Ascending aorta (tissue), 2 donors: ENCODE measurements around the gene ACBD6. TPM values are rescaled to one million over a fixed set of nuclear protein-coding genes. Genes with fewer than 3 reads are reported as not detected.
A peak's percentile ranks its signal among the peaks of the same experiment; 100 is the strongest.

Experiments
- DNase-seq, 2 donors: peaks; one replicate each; pipeline ENCODE4 v3.0.0-alpha.2; 2019; ENCODE audit warnings: low spot score in 2 of 2
- H3K27ac ChIP-seq, 2 donors: fragments of 200-600 bp; sonication (generic); one replicate each; pipeline ENCODE4 v1.5.1; 2016 to 2017; ENCODE audit warnings: mild to moderate bottlenecking in 1 of 2
- H3K27me3 ChIP-seq: fragments of 200-600 bp; sonication (generic); one replicate; pipeline ENCODE4 v1.5.1; 2017
- H3K36me3 ChIP-seq, 2 donors: fragments of 200-600 bp; sonication (generic); one replicate each; pipeline ENCODE4 v1.5.1; 2016
- H3K4me1 ChIP-seq, 2 donors: fragments of 200-600 bp; sonication (generic); one replicate each; pipeline ENCODE4 v1.5.1; 2016 to 2017; ENCODE audit warnings: mild to moderate bottlenecking in 1 of 2
- H3K4me3 ChIP-seq, 2 donors: fragments of 200-600 bp; sonication (generic); one replicate each; pipeline ENCODE4 v1.5.1; 2016 to 2017; ENCODE audit warnings: mild to moderate bottlenecking in 1 of 2
- H3K9me3 ChIP-seq, 2 donors: fragments of 200-600 bp; sonication (generic); one replicate each; pipeline ENCODE4 v1.5.1; 2016
- intact Hi-C: fragments of 100-400 bp; cut with DNase I; formaldehyde crosslinking; loops from one replicate; pipeline ENCODE4 v1.15.1; 2023
- total RNA-seq: library from RNA; depleted of rRNA; stranded (reverse); fragments of >200 nt; gene quantifications from one replicate; pipeline ENCODE4 v1.1.0, GENCODE V29; 2016
- TF ChIP-seq, protein P1 (sequence below), 3 experiments: fragments of 200-600 bp in 2 of 3; fragments of 450-650 bp in 1 of 3; sonication (generic) in 2 of 3; IDR thresholded peaks; one replicate each; pipeline ENCODE4 v1.5.1; 2016 to 2019; ENCODE audit warnings: antibody characterized with exemption in 3 of 3, mild to moderate bottlenecking in 1 of 3, moderate library complexity in 1 of 3

The ACBD6 gene
- total RNA-seq, 1 donor from 2014 or later, result 67.7 TPM

DNA sequence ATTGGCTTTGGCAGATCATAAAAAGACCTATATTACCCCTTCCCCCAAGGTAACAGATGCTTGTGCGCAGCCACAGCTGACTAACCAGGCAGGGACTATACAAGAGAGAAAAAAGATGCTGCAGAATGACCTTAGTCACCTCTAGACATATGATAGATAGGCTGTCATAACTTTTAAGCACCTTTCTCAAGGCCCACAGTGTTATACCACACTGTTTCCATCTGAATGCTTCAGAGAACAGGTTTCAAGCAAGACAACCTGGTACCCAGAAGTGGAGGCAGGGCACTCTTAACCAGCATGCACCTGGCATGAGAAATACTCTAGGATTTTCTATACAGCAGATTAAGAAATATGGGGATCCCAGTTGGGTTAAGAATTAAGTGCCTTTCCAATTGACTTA lies 43.6 kb upstream of the ACBD6 start:
- peaks cover 3 to 32% of the 10 kb centered on the region in 2 donors for H3K4me1 ChIP-seq
- DNase-seq, result no peak
- no peaks in the 10 kb centered on the region for H3K36me3 ChIP-seq
- H3K27ac ChIP-seq, result no peak overlapping the region
- no peak overlapping the region for H3K4me3 ChIP-seq
- TF ChIP-seq, protein P1, sequence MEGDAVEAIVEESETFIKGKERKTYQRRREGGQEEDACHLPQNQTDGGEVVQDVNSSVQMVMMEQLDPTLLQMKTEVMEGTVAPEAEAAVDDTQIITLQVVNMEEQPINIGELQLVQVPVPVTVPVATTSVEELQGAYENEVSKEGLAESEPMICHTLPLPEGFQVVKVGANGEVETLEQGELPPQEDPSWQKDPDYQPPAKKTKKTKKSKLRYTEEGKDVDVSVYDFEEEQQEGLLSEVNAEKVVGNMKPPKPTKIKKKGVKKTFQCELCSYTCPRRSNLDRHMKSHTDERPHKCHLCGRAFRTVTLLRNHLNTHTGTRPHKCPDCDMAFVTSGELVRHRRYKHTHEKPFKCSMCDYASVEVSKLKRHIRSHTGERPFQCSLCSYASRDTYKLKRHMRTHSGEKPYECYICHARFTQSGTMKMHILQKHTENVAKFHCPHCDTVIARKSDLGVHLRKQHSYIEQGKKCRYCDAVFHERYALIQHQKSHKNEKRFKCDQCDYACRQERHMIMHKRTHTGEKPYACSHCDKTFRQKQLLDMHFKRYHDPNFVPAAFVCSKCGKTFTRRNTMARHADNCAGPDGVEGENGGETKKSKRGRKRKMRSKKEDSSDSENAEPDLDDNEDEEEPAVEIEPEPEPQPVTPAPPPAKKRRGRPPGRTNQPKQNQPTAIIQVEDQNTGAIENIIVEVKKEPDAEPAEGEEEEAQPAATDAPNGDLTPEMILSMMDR (IDR thresholded peaks at IDR 0.05), result no peak
- H3K9me3 ChIP-seq, result no peaks in the 10 kb centered on the region
- H3K27me3 ChIP-seq, result no peaks in the 10 kb centered on the region
- intact Hi-C loops, result no loop called here

DNA sequence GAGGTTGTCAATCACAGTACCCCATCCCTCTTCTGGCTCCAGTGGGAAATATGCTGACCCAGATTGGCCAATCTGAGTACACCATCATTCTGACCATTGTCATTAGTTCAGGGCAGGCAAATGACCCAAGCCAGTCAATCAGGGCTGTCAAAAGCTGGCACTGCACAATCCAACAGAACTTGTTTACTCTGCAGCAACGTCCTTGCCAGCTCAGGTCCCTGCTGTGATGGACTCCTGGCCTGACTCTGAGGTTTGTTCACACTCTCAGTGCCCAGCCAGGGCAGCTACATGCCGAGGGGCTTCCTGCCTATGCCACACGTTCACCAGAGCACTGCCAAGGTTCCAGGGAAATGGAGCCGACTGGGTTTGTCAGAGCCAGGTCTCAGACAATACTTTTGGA lies 41.7 kb upstream of the ACBD6 start:
- Histone ChIP-seq H3K9me3 (no peaks in the 10 kb centered on the region), H3K4me1 (peaks cover 3 to 37% of the 10 kb centered on the region in 2 donors), H3K4me3 (no peak overlapping the region), H3K36me3 (no peaks in the 10 kb centered on the region), H3K27ac (peak overlapping the region; percentile 73 to 81), H3K27me3 (no peaks in the 10 kb centered on the region)
- intact Hi-C loops, result no loop called here
- DNase-seq, result no peak
- TF ChIP-seq, protein P1 (IDR thresholded peaks at IDR 0.05), result no peak

DNA sequence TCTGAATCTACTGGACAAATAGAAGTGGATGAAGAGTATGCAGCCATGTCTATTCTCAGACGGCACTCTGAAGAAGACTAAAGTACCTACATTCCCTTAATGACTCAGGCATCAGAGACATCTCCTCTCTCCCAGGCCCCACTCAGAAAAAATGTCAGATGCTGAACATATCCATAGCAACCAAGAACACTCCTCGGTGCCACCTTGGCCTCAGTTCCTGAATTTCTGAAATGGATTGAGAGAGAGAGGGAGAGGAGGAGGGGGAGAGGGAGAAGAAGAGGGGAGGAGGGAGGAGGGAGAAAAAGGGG lies 40.4 kb upstream of the ACBD6 start:
- DNase-seq, result peak in 1 of 2 donors; percentile 78
- no peaks in the 10 kb centered on the region for H3K36me3 ChIP-seq
- no peaks in the 10 kb centered on the region for H3K27me3 ChIP-seq
- peak overlapping the region; percentile 73 to 81 for H3K27ac ChIP-seq
- H3K4me3 ChIP-seq, result no peak overlapping the region
- peaks cover 3 to 37% of the 10 kb centered on the region in 2 donors for H3K4me1 ChIP-seq
- TF ChIP-seq, protein P1 (IDR thresholded peaks at IDR 0.05), result no peak
- H3K9me3 ChIP-seq, result no peaks in the 10 kb centered on the region
- intact Hi-C loops, result loop anchor here (1.0 to 2.0 kb wide), 3 partner anchors 14 to 45 kb away; no protein-coding TSS in a partner anchor

DNA sequence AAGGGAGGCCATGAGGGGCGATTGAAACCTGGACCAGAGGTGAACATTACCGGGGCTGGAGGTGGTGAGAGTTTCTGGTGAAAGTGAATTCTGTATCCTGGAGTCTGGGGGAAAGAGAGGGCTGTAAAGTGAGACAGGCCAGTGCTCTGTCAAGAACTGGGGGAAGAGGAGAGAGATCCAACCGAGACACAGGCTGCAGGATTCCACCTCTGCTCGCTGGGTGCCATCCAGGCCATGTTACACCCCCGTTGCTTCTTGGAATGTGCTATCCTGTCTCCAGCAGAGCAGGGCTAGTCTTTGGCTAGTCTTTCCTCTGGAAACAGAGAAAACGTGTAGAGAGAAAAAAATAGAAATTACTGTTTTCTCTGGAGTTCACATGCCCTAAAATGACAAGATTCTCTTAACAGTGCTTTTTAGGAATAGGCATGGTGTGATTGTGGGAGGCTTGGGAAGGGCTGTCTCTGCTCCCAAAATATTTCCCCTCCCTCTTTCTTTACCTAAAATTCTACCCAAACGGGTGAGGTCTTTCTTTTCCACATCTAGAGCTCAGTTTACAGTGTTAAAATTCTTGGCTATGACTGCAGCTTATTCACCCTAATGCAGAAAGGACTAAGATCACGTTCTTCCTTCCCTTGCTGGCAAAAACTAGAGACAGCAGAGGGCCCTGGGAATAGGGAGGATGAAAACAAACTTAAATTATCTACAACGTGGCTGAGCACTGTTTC lies 39.9 kb upstream of the ACBD6 start:
- Histone ChIP-seq H3K4me3 (no peak overlapping the region), H3K36me3 (no peaks in the 10 kb centered on the region), H3K9me3 (no peaks in the 10 kb centered on the region), H3K4me1 (peaks cover 3 to 37% of the 10 kb centered on the region in 2 donors), H3K27ac (peak overlapping the region; percentile 73 to 81), H3K27me3 (no peaks in the 10 kb centered on the region)
- DNase-seq, result no peak
- intact Hi-C loops, result loop anchor here (1.0 to 2.0 kb wide), 3 partner anchors 13 to 45 kb away; no protein-coding TSS in a partner anchor
- TF ChIP-seq, protein P1 (IDR thresholded peaks at IDR 0.05), result peak in 1 of 3 experiments; percentile 5

DNA sequence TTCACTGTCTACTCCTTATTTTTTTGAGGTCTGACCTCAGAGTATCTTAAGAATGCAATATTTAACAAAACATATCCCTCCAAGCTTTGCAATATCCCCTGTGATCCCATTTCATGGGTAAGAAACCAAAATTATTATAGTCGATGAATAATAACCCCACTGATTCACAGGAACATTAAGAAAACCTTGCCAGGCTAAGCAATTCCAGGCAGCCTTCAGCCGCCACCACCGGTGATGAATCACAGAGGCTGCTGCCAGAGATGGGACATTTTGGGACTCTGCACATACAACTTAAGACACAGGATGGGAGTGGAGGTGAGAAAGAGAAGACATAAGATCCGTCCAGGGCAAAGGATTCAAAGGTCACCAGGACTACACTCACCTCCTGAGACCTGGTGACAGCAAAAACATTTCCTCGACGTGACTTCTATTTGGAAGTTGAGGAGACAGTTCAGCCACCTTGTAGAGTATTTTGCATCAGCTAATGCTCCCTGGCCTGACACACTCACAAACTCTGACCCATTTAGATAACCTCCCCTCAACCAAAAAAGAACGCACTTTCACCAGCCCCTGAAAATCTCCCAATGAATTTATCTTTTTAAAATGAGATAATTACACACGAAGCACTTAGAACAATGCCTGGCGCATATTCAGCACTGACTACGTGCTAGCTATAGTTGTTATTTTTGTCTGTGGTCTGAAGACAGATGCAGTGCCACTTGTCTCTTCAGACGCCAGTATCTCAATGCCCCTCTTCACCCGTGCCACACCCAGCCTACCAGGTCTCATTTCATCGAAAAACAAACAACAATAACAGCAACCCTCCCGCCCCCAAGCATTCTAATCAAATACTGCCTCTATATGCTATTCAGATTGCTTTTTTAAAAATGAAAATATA lies 38.6 kb upstream of the ACBD6 start:
- no peak overlapping the region for H3K4me3 ChIP-seq
- H3K27me3 ChIP-seq, result no peaks in the 10 kb centered on the region
- TF ChIP-seq, protein P1 (IDR thresholded peaks at IDR 0.05), result no peak
- no peaks in the 10 kb centered on the region for H3K9me3 ChIP-seq
- peaks cover 3 to 37% of the 10 kb centered on the region in 2 donors for H3K4me1 ChIP-seq
- H3K27ac ChIP-seq, result peak overlapping the region; percentile 73 to 81
- intact Hi-C loops, result no loop called here
- peak; percentile 39 to 85 for DNase-seq
- no peaks in the 10 kb centered on the region for H3K36me3 ChIP-seq
